SK-N-MC (cell line): ENCODE measurements around the gene LCE3A.

Experiments used
- EZH2 ChIP-seq: fragments of 200-600 bp; sonication (generic); IDR thresholded peaks from one replicate; pipeline ENCODE4 v1.6.1; 2017; ENCODE audit warnings: antibody characterized with exemption
- POLR2AphosphoS5 ChIP-seq: IDR thresholded peaks from 2 replicates; pipeline ENCODE4 v1.6.1; 2012; ENCODE audit warnings: mild to moderate bottlenecking, low read depth, low read length, borderline replicate concordance

DNA sequence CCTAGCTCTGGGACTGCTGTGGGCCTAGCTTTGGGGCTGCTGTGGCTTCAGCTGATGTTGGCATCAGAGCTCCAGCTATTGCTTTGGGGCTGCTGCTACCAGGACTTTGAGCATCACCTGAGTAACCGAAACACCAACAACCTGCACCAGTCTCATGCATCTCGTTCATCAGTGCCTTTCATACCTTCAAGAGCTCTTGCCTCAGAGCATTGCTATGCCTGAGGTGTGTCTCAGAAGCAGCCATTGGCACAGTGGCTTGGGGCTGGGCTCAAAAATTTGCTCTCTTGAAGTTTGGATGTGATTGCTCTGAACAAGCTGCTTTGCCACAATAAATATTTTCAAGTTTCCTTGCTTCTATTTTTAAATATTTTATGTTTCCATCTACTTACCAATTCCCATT is 33.6 kb upstream of the LCE3A start:
- no peak for TF ChIP-seq EZH2
- TF ChIP-seq POLR2AphosphoS5: no peak
